Panc1 (cell line): ENCODE results near the gene ZNF503. TPM values are rescaled to one million over a fixed set of nuclear protein-coding genes. Genes with fewer than 3 reads are reported as not detected.

Experiments used
- ATAC-seq: fragments of 200-7000 bp; cut with Tn5 transposase; 2 replicates; pipeline ENCODE4 v1.9.1; 2020; ENCODE audit warnings: mild to moderate bottlenecking, moderate library complexity
- BruUV-seq: library from RNA; stranded (reverse); fragments of 400-500 nt; replicated peaks from 2 replicates; lab custom pipeline; 2021; lab: Mats Ljungman, UMichigan
- CTCF ChIA-PET: fragments of 300-600 bp; sonication (Branson Sonifier 250); formaldehyde crosslinking; loops from one replicate; lab custom pipeline; 2022; ENCODE audit warnings: antibody characterized with exemption; lab: Charles Lee
- POLR2A ChIA-PET: fragments of 300-600 bp; sonication (Branson Sonifier 250); formaldehyde crosslinking; loops from one replicate; lab custom pipeline; 2022; ENCODE audit warnings: antibody characterized with exemption; lab: Charles Lee
- DNase-seq: peaks from one replicate; pipeline ENCODE4 v3.0.0-alpha.2; 2010; ENCODE audit warnings: low read depth, low spot score
- H3K27ac ChIP-seq: 2 replicates; pipeline ENCODE4 v1.5.1; 2011; ENCODE audit warnings: mild to moderate bottlenecking, low read length, inconsistent platforms
- H3K27me3 ChIP-seq: fragments of 200-500 bp; sonication (Bioruptor generic); 2 replicates; pipeline ENCODE4 v1.6.0; 2014; ENCODE audit warnings: low read length, inconsistent platforms; ENCODE audit not compliant: control insufficient read depth, insufficient read depth
- H3K36me3 ChIP-seq: fragments of 200-500 bp; sonication (Bioruptor generic); 2 replicates; pipeline ENCODE4 v1.5.1; 2014; ENCODE audit warnings: inconsistent platforms, mild to moderate bottlenecking, low read length, moderate library complexity; ENCODE audit not compliant: control insufficient read depth, insufficient read depth
- H3K4me1 ChIP-seq: 2 replicates; pipeline ENCODE4 v1.5.1; 2011; ENCODE audit warnings: inconsistent platforms, mild to moderate bottlenecking, low read length, moderate library complexity; ENCODE audit not compliant: control insufficient read depth, insufficient read depth
- H3K4me3 ChIP-seq, 2 experiments: 2 replicates each; pipeline ENCODE4 v1.5.1; 2011 to 2012; ENCODE audit warnings: low read depth in 2 of 2, low read length in 2 of 2, mild to moderate bottlenecking in 2 of 2, inconsistent platforms in 1 of 2, moderate library complexity in 1 of 2
- H3K9me3 ChIP-seq: fragments of 200-500 bp; sonication (Bioruptor generic); 2 replicates; pipeline ENCODE4 v1.5.1; 2014; ENCODE audit warnings: low read depth, mild to moderate bottlenecking, inconsistent platforms, low read length, moderate library complexity; ENCODE audit not compliant: control insufficient read depth, insufficient read depth
- POLR2AphosphoS5 ChIP-seq: IDR thresholded peaks from 2 replicates; pipeline ENCODE4 v1.6.1; 2012; ENCODE audit warnings: mild to moderate bottlenecking, low read depth, low read length, moderate library complexity
- SIN3A ChIP-seq: IDR thresholded peaks from 2 replicates; pipeline ENCODE4 v1.6.1; 2012; ENCODE audit warnings: low read depth, mild to moderate bottlenecking, low read length, moderate library complexity, borderline replicate concordance; ENCODE audit not compliant: insufficient read depth
- TCF7L2 ChIP-seq: IDR thresholded peaks from 2 replicates; pipeline ENCODE4 v1.6.1; 2011; ENCODE audit warnings: mild to moderate bottlenecking, low read depth, low read length, inconsistent platforms
- in situ Hi-C: cut with HindIII; loops from 2 replicates; pipeline ENCODE4 v1.10.0; 2016; ENCODE audit warnings: low sequenced_read_pairs, low pct_unique_long_range_greater_than_20kb
- intact Hi-C: fragments of 100-400 bp; cut with micrococcal nuclease; formaldehyde crosslinking; loops from one replicate; pipeline ENCODE4 v1.10.0; 2022; ENCODE audit not compliant: unreplicated experiment
- total RNA-seq: library from RNA; stranded (reverse); gene quantifications from one replicate; pipeline ENCODE4 v1.2.1, GENCODE V29; 2021; ENCODE audit not compliant: unreplicated experiment
- TF ChIP-seq, protein P1 (sequence below), 2 experiments: IDR thresholded peaks; 2 replicates each; pipeline ENCODE4 v1.6.1; 2011 to 2012; ENCODE audit warnings: low read depth in 2 of 2, control low read depth in 1 of 2, low read length in 1 of 2, mild to moderate bottlenecking in 1 of 2, moderate library complexity in 1 of 2; ENCODE audit not compliant: insufficient read depth in 1 of 2
- TF ChIP-seq, protein P2 (sequence below): fragments of 450-650 bp; IDR thresholded peaks from 2 replicates; pipeline ENCODE4 v1.5.1; 2017; ENCODE audit warnings: mild to moderate bottlenecking

Gene ZNF503
- total RNA-seq, 1 experiment from 2014 or later, result 10.4 TPM

DNA sequence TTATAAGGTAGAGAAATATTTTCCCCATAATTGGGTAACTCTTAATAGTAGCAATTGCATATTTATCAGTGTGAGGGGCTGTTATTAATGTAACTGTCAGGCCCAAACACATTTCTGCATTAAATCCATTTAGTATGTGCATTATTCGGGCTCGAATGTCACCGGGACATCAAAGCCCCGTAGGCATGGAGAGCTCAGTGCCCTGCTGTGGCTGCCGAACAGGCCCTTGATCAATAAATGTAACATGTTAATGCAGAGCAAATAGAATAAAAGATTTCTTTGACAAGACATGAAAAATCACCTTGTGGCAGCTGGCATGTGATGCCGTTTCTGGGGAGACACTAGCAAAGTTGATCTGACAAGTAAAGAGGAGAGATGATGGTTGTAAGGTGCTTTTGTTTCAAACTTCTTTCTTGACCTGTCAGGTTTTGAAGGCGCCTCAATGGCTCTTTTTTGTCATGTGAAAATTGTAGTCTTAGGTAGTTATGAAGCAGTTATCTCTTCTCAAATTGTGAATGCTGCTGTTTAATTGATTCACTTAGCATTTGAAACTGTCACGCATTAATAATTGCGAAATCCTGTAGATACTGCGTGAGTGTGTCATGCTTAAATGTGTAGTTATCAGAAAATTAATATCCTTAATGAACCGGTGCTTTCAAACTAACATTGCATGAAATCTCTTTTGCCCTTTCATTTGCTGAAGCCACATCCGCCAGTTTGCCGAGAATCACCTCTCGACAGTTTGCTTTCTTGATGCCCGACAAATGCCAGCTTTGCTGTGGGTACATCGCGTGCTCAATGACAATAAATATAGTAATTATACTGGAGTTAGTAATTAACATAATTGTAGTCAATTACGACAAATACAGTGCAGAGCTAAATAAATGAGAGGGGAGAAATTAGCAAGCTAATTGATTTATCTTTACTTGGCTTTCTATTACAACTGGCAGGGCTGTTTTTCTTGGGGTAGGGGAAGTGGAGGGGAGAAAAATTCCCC lies 49.4 kb upstream of the ZNF503 start:
- ATAC-seq, result no peak
- DNase-seq, result no peak
- in situ Hi-C loops, result no loop called here
- H3K27ac ChIP-seq, result no peak overlapping the region
- intact Hi-C loops, result no loop called here
- TF ChIP-seq SIN3A (no peak), TCF7L2 (no peak), POLR2AphosphoS5 (no peak)
- TF ChIP-seq, protein P1, sequence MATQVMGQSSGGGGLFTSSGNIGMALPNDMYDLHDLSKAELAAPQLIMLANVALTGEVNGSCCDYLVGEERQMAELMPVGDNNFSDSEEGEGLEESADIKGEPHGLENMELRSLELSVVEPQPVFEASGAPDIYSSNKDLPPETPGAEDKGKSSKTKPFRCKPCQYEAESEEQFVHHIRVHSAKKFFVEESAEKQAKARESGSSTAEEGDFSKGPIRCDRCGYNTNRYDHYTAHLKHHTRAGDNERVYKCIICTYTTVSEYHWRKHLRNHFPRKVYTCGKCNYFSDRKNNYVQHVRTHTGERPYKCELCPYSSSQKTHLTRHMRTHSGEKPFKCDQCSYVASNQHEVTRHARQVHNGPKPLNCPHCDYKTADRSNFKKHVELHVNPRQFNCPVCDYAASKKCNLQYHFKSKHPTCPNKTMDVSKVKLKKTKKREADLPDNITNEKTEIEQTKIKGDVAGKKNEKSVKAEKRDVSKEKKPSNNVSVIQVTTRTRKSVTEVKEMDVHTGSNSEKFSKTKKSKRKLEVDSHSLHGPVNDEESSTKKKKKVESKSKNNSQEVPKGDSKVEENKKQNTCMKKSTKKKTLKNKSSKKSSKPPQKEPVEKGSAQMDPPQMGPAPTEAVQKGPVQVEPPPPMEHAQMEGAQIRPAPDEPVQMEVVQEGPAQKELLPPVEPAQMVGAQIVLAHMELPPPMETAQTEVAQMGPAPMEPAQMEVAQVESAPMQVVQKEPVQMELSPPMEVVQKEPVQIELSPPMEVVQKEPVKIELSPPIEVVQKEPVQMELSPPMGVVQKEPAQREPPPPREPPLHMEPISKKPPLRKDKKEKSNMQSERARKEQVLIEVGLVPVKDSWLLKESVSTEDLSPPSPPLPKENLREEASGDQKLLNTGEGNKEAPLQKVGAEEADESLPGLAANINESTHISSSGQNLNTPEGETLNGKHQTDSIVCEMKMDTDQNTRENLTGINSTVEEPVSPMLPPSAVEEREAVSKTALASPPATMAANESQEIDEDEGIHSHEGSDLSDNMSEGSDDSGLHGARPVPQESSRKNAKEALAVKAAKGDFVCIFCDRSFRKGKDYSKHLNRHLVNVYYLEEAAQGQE (IDR thresholded peaks at IDR 0.05; ENCODE audit: insufficient read depth in 1 of 2, low read depth in 2 of 2, low read length in 1 of 2), result no peak
- TF ChIP-seq, protein P2, sequence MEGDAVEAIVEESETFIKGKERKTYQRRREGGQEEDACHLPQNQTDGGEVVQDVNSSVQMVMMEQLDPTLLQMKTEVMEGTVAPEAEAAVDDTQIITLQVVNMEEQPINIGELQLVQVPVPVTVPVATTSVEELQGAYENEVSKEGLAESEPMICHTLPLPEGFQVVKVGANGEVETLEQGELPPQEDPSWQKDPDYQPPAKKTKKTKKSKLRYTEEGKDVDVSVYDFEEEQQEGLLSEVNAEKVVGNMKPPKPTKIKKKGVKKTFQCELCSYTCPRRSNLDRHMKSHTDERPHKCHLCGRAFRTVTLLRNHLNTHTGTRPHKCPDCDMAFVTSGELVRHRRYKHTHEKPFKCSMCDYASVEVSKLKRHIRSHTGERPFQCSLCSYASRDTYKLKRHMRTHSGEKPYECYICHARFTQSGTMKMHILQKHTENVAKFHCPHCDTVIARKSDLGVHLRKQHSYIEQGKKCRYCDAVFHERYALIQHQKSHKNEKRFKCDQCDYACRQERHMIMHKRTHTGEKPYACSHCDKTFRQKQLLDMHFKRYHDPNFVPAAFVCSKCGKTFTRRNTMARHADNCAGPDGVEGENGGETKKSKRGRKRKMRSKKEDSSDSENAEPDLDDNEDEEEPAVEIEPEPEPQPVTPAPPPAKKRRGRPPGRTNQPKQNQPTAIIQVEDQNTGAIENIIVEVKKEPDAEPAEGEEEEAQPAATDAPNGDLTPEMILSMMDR, result no peak
- no peaks in the 10 kb centered on the region for H3K36me3 ChIP-seq
- POLR2A ChIA-PET, result no interaction called here
- no peaks in the 10 kb centered on the region for H3K9me3 ChIP-seq
- no peaks in the 10 kb centered on the region for H3K4me1 ChIP-seq
- CTCF ChIA-PET, result interaction anchor here (0.7 kb wide), 1 partner anchor 1178 kb away, joined by 3 read pairs; no protein-coding TSS in a partner anchor
- peaks cover 6% of the 10 kb centered on the region; the same call in 1 of the 2 replicates for H3K27me3 ChIP-seq
- BruUV-seq, result no TSS peak
- no peak overlapping the region for H3K4me3 ChIP-seq

DNA sequence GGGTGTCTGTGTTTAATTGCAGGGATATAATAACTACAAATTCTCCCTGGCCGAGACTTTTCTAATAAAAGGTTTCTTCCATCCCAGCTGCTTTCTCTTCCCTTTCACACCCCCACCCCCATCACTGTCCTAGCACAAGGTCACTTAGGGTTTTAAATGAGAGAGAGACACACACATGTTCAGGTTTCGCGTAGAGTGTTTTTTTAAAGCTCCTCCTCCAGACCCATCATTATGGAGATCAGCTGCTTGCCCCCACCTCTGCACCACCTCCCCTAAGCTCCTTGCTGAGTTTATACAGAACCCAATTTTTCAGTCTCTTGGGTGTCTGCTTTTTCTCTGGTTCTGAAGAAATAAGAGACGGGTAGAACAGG lies 48.5 kb upstream of the ZNF503 start:
- POLR2A ChIA-PET, result interaction anchor here (0.5 kb wide), 1 partner anchor 26 kb away, joined by 3 read pairs; no protein-coding TSS in a partner anchor
- ATAC-seq (no peak), DNase-seq (no peak)
- intact Hi-C loops (no loop called here), in situ Hi-C loops (no loop called here)
- Histone ChIP-seq H3K4me1 (no peaks in the 10 kb centered on the region), H3K36me3 (no peaks in the 10 kb centered on the region), H3K27ac (no peak overlapping the region), H3K9me3 (no peaks in the 10 kb centered on the region), H3K4me3 (no peak overlapping the region), H3K27me3 (peaks cover 6% of the 10 kb centered on the region; the same call in 1 of the 2 replicates)
- no TSS peak for BruUV-seq
- CTCF ChIA-PET, result no interaction called here
- TF ChIP-seq SIN3A (no peak), POLR2AphosphoS5 (no peak), TCF7L2 (no peak)
- TF ChIP-seq, protein P1 (IDR thresholded peaks at IDR 0.05; ENCODE audit: insufficient read depth in 1 of 2, low read depth in 2 of 2, low read length in 1 of 2), result no peak
- TF ChIP-seq, protein P2, result no peak
